ENCODE data around the gene SUGCT. TPM values are rescaled to one million over a fixed set of nuclear protein-coding genes. Genes with fewer than 3 reads are reported as not detected.

The SUGCT gene
- total and polyA plus RNA-seq, 2 of the 13 experiments (the other 11 are each of a cell fraction or from before 2014, with no cell fraction given): 10.1 to 22.2 TPM

DNA sequence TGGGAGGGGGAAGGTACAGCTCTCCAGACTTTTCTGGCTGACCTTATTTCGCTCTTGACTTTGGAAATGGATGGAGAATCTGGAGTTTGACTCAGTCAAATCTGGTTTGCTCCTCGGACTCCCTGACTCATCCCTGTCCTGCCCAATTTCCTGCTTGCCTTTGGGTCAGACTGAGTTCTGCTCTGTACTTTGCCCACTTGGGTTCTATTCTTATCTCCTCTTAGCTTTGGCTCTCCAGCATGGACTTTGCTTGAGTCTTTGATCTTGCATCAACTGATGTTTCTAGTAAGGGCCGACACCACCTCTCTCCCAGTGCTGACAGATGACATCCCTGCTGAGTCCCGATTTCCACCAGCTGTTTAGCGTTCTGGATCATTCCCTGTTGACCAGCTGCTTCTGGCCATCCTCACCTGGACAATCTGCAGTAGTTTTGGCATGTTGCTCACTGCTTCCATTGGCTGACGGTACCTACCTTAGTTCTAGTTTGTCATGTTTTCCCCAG, 335.3 kb downstream of the SUGCT start (continued):
- TF ChIP-seq, protein P1, sequence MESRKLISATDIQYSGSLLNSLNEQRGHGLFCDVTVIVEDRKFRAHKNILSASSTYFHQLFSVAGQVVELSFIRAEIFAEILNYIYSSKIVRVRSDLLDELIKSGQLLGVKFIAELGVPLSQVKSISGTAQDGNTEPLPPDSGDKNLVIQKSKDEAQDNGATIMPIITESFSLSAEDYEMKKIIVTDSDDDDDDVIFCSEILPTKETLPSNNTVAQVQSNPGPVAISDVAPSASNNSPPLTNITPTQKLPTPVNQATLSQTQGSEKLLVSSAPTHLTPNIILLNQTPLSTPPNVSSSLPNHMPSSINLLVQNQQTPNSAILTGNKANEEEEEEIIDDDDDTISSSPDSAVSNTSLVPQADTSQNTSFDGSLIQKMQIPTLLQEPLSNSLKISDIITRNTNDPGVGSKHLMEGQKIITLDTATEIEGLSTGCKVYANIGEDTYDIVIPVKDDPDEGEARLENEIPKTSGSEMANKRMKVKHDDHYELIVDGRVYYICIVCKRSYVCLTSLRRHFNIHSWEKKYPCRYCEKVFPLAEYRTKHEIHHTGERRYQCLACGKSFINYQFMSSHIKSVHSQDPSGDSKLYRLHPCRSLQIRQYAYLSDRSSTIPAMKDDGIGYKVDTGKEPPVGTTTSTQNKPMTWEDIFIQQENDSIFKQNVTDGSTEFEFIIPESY (CRISPR knock-in tag; IDR thresholded peaks at IDR 0.05): no peak
- TF ChIP-seq, protein P2, sequence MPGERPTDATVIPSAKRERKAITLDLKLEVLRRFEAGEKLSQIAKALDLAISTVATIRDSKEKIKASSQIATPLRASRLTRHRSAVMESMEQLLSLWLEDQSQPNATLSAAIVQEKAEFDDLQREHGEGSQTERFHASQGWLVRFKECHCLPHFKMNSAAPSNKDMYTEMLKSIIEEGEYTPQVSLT (CRISPR knock-in tag; IDR thresholded peaks at IDR 0.05; ENCODE audit: borderline replicate concordance, low read depth): no peak
- TF ChIP-seq, protein P3, sequence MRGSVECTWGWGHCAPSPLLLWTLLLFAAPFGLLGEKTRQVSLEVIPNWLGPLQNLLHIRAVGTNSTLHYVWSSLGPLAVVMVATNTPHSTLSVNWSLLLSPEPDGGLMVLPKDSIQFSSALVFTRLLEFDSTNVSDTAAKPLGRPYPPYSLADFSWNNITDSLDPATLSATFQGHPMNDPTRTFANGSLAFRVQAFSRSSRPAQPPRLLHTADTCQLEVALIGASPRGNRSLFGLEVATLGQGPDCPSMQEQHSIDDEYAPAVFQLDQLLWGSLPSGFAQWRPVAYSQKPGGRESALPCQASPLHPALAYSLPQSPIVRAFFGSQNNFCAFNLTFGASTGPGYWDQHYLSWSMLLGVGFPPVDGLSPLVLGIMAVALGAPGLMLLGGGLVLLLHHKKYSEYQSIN (CRISPR knock-in tag; IDR thresholded peaks at IDR 0.05; ENCODE audit: borderline replicate concordance): no peak
- TF ChIP-seq REL (CRISPR knock-in tag; conservative IDR thresholded peaks at IDR 0.05) (no peak), ZNF614 (CRISPR knock-in tag; IDR thresholded peaks at IDR 0.05; ENCODE audit: borderline replicate concordance) (peak; percentile 77; the same call in 1 of the 2 replicates), ZNF124 (CRISPR knock-in tag; IDR thresholded peaks at IDR 0.05) (peak; percentile 67; the same call in 1 of the 2 replicates), ZNF382 (CRISPR knock-in tag; IDR thresholded peaks at IDR 0.05; ENCODE audit: borderline replicate concordance) (no peak), BORCS8-MEF2B (CRISPR knock-in tag; IDR thresholded peaks at IDR 0.05) (peak; percentile 37; the same call in 1 of the 2 replicates), CHD2 (IDR thresholded peaks at IDR 0.05; ENCODE audit: low read depth, low read length) (no peak), KAT7 (CRISPR knock-in tag; IDR thresholded peaks at IDR 0.05; ENCODE audit: borderline replicate concordance) (0 out of 2 replicates have a peak, but pooled peaks have one; percentile 23), ZNF180 (CRISPR knock-in tag; IDR thresholded peaks at IDR 0.05; ENCODE audit: borderline replicate concordance, low read depth) (no peak), NFKB2 (CRISPR knock-in tag; IDR thresholded peaks at IDR 0.05; ENCODE audit: borderline replicate concordance) (no peak), XRCC5 (optimal IDR thresholded peaks at IDR 0.05; ENCODE audit: low read length) (peak; percentile 90), CEBPB (IDR thresholded peaks at IDR 0.05; ENCODE audit: borderline replicate concordance, low read depth, low read length) (peak; percentile 33; the same call in 1 of the 2 replicates), SAFB2 (CRISPR knock-in tag; IDR thresholded peaks at IDR 0.05; ENCODE audit: borderline replicate concordance, low read depth) (no peak), ZNF644 (CRISPR knock-in tag; IDR thresholded peaks at IDR 0.05; ENCODE audit: low read depth) (peak; percentile 99), LCORL (IDR thresholded peaks at IDR 0.05) (peak; percentile 95), LCORL (CRISPR knock-in tag; IDR thresholded peaks at IDR 0.05) (peak; percentile 98), EHMT2 (IDR thresholded peaks at IDR 0.05; ENCODE audit: borderline replicate concordance, low read depth, low read length) (peak; percentile 61; the same call in 1 of the 2 replicates)
- TF ChIP-seq, protein P4, sequence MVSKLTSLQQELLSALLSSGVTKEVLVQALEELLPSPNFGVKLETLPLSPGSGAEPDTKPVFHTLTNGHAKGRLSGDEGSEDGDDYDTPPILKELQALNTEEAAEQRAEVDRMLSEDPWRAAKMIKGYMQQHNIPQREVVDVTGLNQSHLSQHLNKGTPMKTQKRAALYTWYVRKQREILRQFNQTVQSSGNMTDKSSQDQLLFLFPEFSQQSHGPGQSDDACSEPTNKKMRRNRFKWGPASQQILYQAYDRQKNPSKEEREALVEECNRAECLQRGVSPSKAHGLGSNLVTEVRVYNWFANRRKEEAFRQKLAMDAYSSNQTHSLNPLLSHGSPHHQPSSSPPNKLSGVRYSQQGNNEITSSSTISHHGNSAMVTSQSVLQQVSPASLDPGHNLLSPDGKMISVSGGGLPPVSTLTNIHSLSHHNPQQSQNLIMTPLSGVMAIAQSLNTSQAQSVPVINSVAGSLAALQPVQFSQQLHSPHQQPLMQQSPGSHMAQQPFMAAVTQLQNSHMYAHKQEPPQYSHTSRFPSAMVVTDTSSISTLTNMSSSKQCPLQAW (CRISPR knock-in tag; IDR thresholded peaks at IDR 0.05): 0 out of 2 replicates have a peak, but pooled peaks have one; percentile 17
- TF ChIP-seq, protein P5, sequence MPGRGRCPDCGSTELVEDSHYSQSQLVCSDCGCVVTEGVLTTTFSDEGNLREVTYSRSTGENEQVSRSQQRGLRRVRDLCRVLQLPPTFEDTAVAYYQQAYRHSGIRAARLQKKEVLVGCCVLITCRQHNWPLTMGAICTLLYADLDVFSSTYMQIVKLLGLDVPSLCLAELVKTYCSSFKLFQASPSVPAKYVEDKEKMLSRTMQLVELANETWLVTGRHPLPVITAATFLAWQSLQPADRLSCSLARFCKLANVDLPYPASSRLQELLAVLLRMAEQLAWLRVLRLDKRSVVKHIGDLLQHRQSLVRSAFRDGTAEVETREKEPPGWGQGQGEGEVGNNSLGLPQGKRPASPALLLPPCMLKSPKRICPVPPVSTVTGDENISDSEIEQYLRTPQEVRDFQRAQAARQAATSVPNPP (CRISPR knock-in tag; IDR thresholded peaks at IDR 0.05): no peak
